ENCODE results near the gene NRXN3.

Gene NRXN3

DNA sequence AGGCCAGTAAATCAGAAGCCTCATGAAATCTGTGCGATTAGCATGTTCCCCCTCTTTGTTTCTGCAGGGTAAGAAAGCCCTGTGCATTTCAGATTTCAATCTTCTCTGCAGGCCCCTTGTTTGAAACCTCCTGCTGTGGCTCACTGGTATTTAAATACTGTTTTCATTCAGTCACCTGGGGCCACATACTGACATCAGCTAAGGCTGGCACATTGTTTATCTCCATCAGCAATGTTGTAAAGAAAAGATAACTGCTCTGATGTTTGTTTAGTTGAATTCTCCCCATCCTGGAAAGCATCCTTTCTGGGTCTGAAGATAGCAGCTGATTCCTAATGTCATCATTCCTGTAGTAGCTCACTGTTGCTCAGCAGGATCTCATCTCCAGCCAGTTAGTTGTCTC lies 554.9 kb downstream of the NRXN3 start:
- no peak for TF ChIP-seq EZH2phosphoT487 (conservative IDR thresholded peaks at IDR 0.05; ENCODE audit: low read length)
- no peak for TF ChIP-seq CTCF (IDR thresholded peaks at IDR 0.05; ENCODE audit: insufficient read depth, low read length, poor library complexity, severe bottlenecking)
- Histone ChIP-seq H3K9ac (ENCODE audit: low read length) (no peak overlapping the region), H3F3A (ENCODE audit: insufficient read depth) (no peaks in the 10 kb centered on the region), H3K4me2 (ENCODE audit: low read depth, low read length, poor library complexity, severe bottlenecking) (no peak overlapping the region), H3K4me3 (ENCODE audit: insufficient read depth, low read length, poor library complexity, severe bottlenecking) (no peak overlapping the region), H3K36me3 (ENCODE audit: low read length) (no peaks in the 10 kb centered on the region), H4K20me1 (ENCODE audit: low read depth, low read length) (no peaks in the 10 kb centered on the region), H3K9me2 (replicated peaks; ENCODE audit: insufficient read depth, low read length) (no peaks in the 10 kb centered on the region), H3K27me3 (ENCODE audit: low read length) (no peaks in the 10 kb centered on the region), H3K27ac (ENCODE audit: low read depth, low read length) (no peak overlapping the region), H3K79me2 (ENCODE audit: insufficient read depth, low read length) (no peaks in the 10 kb centered on the region), H2AFZ (ENCODE audit: low read depth, low read length, severe bottlenecking) (no peak overlapping the region), H3K9me3 (ENCODE audit: insufficient read depth, low read length) (no peaks in the 10 kb centered on the region)

DNA sequence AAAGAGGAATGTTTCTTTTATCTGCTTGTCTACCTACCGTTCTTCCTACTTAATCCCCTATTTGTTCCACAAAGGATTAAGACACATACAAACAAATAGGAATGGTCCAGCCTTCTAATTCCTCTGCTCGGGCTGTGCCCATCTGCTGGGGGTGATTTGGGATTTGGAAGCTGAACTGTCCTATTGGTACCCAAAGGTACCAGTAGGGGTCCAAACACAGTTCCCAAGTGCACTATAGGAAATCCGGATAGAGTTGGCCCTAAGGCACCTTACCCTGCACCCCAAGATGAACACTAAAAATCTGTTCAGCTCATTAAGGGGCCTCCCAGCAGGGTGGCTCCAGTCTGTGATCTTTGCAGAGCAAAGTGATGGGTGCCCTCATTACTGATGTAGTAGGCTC lies 566.9 kb downstream of the NRXN3 start:
- no peak for TF ChIP-seq CTCF (IDR thresholded peaks at IDR 0.05; ENCODE audit: insufficient read depth, low read length, poor library complexity, severe bottlenecking)
- TF ChIP-seq EZH2phosphoT487 (conservative IDR thresholded peaks at IDR 0.05; ENCODE audit: low read length), result no peak
- Histone ChIP-seq H3K9me2 (replicated peaks; ENCODE audit: insufficient read depth, low read length) (no peaks in the 10 kb centered on the region), H3K27me3 (ENCODE audit: low read length) (no peaks in the 10 kb centered on the region), H3K27ac (ENCODE audit: low read depth, low read length) (no peak overlapping the region), H3K9me3 (ENCODE audit: insufficient read depth, low read length) (no peaks in the 10 kb centered on the region), H2AFZ (ENCODE audit: low read depth, low read length, severe bottlenecking) (no peak overlapping the region), H3K9ac (ENCODE audit: low read length) (no peak overlapping the region), H3K36me3 (ENCODE audit: low read length) (no peaks in the 10 kb centered on the region), H3F3A (ENCODE audit: insufficient read depth) (no peaks in the 10 kb centered on the region), H3K4me2 (ENCODE audit: low read depth, low read length, poor library complexity, severe bottlenecking) (no peak overlapping the region), H3K4me3 (ENCODE audit: insufficient read depth, low read length, poor library complexity, severe bottlenecking) (no peak overlapping the region), H4K20me1 (ENCODE audit: low read depth, low read length) (no peaks in the 10 kb centered on the region), H3K79me2 (ENCODE audit: insufficient read depth, low read length) (no peaks in the 10 kb centered on the region)

DNA sequence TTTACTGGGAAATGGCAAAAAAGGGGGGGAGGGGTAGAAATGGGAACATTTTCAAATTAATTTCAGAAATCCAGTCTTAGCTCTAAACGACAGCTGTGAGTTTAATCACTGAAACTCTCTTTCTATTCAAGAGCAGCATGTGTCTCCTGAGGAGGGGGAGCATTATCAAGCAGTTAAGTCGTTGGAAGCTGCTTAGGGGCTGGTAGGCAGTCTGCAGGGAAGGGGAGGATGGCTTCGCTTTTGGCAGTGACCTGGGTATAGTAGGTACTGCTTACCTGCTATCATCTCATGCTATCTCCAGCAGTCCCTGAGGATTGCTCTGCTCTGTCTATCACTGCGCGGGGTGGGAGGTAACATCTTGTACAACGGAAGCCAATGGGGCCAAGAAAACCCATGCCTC lies 567.4 kb downstream of the NRXN3 start:
- no peaks in the 10 kb centered on the region for H3F3A ChIP-seq (ENCODE audit: insufficient read depth)
- H2AFZ ChIP-seq (ENCODE audit: low read depth, low read length, severe bottlenecking), result no peak overlapping the region
- H3K27me3 ChIP-seq (ENCODE audit: low read length), result no peaks in the 10 kb centered on the region
- H3K36me3 ChIP-seq (ENCODE audit: low read length), result no peaks in the 10 kb centered on the region
- H3K9me3 ChIP-seq (ENCODE audit: insufficient read depth, low read length), result no peaks in the 10 kb centered on the region
- no peaks in the 10 kb centered on the region for H3K9me2 ChIP-seq (replicated peaks; ENCODE audit: insufficient read depth, low read length)
- H3K4me2 ChIP-seq (ENCODE audit: low read depth, low read length, poor library complexity, severe bottlenecking), result no peak overlapping the region
- no peak overlapping the region for H3K9ac ChIP-seq (ENCODE audit: low read length)
- no peak overlapping the region for H3K4me3 ChIP-seq (ENCODE audit: insufficient read depth, low read length, poor library complexity, severe bottlenecking)
- H4K20me1 ChIP-seq (ENCODE audit: low read depth, low read length), result no peaks in the 10 kb centered on the region
- H3K79me2 ChIP-seq (ENCODE audit: insufficient read depth, low read length), result no peaks in the 10 kb centered on the region
- no peak overlapping the region for H3K27ac ChIP-seq (ENCODE audit: low read depth, low read length)
- TF ChIP-seq CTCF (IDR thresholded peaks at IDR 0.05; ENCODE audit: insufficient read depth, low read length, poor library complexity, severe bottlenecking) (no peak), EZH2phosphoT487 (conservative IDR thresholded peaks at IDR 0.05; ENCODE audit: low read length) (no peak)
